Mucosa of stomach (tissue), 1 donor: Measurements from ENCODE around the gene DLL1.

Experiments used
- H3K27me3 ChIP-seq: one replicate; pipeline ENCODE4 v1.7.0; 2013; ENCODE audit warnings: mild to moderate bottlenecking, low read length; ENCODE audit not compliant: control insufficient read depth, insufficient read depth
- H3K36me3 ChIP-seq: one replicate; pipeline ENCODE4 v1.7.0; 2013; ENCODE audit warnings: low read length; ENCODE audit not compliant: control insufficient read depth, insufficient read depth
- H3K4me1 ChIP-seq: one replicate; pipeline ENCODE4 v1.7.0; 2013; ENCODE audit warnings: mild to moderate bottlenecking, low read length; ENCODE audit not compliant: control insufficient read depth, insufficient read depth
- H3K4me3 ChIP-seq: one replicate; pipeline ENCODE4 v1.7.0; 2013; ENCODE audit warnings: low read length
- H3K9ac ChIP-seq: one replicate; pipeline ENCODE4 v1.7.0; 2013; ENCODE audit warnings: mild to moderate bottlenecking, low read length, moderate library complexity
- H3K9me3 ChIP-seq: one replicate; pipeline ENCODE4 v1.7.0; 2013; ENCODE audit warnings: mild to moderate bottlenecking, low read length, moderate library complexity; ENCODE audit not compliant: control insufficient read depth
- donor health status: Pancreatic carcinoma.

Gene DLL1

GRCh38 chr6:170259278-170259677 is 31.6 kb downstream of the DLL1 start:
- peaks cover 8% of the 10 kb centered on the region for H3K27me3 ChIP-seq
- H3K36me3 ChIP-seq: no peaks in the 10 kb centered on the region
- H3K4me3 ChIP-seq: no peak overlapping the region
- H3K9me3 ChIP-seq: no peaks in the 10 kb centered on the region
- H3K9ac ChIP-seq: no peak overlapping the region
- H3K4me1 ChIP-seq: no peaks in the 10 kb centered on the region

DNA sequence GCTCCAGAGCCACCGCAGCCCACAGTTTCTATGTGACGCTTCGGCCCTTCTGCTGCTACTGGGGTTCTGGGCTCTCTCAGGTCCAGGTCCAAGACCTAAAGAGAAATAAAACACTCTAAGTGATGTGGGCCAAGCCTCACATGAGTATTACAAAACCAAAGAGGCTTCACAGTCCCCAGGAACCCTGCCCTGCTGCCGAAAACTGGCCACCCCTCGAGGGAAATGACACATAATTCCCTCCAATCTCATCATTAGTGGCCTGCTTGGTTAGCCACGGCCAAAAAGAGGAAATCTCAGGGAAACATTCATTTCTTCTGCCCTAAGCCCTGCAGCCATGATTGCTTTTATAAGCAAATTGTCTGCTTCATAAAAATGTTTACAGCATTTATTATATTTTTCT is 32.5 kb downstream of the DLL1 start:
- no peaks in the 10 kb centered on the region for H3K4me1 ChIP-seq
- H3K36me3 ChIP-seq: no peaks in the 10 kb centered on the region
- peaks cover 7% of the 10 kb centered on the region for H3K27me3 ChIP-seq
- H3K4me3 ChIP-seq: no peak overlapping the region
- no peaks in the 10 kb centered on the region for H3K9me3 ChIP-seq
- H3K9ac ChIP-seq: no peak overlapping the region

DNA sequence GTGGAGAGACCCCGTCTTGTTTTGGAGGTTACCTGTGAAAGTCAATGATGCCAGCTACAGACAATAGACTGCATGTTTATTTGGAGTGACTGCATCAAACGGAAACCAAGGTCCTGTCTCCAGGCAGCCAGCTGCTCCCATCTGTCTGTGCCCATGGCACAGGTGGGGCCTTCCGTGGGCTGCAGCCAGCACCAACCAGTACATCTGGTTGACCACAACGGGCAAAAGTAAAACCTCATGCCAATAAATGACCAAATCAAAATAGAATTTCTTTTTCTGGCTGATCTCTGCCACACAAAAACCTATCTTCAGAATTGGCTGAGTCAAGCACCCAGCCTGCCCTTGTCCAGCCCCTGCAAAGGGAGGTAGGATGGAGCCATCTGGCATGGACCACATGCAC is 33.5 kb downstream of the DLL1 start:
- no peak overlapping the region for H3K4me3 ChIP-seq
- no peaks in the 10 kb centered on the region for H3K27me3 ChIP-seq
- no peaks in the 10 kb centered on the region for H3K4me1 ChIP-seq
- H3K9me3 ChIP-seq: no peaks in the 10 kb centered on the region
- H3K9ac ChIP-seq: no peak overlapping the region
- H3K36me3 ChIP-seq: no peaks in the 10 kb centered on the region

- no peaks in the 10 kb centered on the region for H3K27me3 ChIP-seq
- H3K9ac ChIP-seq: no peak overlapping the region
- H3K36me3 ChIP-seq: no peaks in the 10 kb centered on the region
- H3K9me3 ChIP-seq: no peaks in the 10 kb centered on the region
- H3K4me3 ChIP-seq: no peak overlapping the region
- no peaks in the 10 kb centered on the region for H3K4me1 ChIP-seq
Measured at GRCh38 chr6:170256641-170257040, 34.2 kb downstream of the DLL1 start.

DNA sequence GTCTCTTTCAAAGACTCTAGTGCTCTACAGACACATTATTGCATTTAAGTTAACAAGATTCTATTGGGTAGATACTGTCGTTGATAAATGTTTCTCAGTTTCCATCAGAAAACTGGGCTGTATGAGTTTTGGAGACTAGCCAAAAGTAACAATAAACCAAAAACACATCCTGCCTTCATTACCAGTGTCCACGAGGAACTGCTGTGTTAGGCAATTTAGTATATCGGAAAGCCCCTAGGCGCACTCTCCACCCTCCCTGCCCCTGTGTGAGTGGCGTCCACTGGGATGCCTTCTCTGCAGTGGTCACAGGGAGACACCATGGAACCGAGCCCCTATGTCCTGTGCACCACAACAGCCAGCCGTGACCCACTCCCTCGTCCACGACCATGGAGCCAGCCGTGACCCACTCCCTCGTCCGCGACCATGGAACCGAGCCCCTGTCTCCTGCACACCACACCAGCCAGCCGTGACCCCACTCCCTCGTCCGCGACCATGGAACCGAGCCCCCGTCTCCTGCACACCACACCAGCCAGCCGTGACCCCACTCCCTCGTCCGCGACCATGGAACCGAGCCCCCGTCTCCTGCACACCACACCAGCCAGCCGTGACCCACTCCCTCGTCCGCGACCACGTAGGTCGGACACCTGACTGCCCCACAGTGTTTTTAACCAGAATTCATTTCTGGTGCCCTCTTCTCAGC is 35.3 kb downstream of the DLL1 start:
- Histone ChIP-seq H3K4me3 (no peak overlapping the region), H3K9me3 (no peaks in the 10 kb centered on the region), H3K9ac (no peak overlapping the region), H3K36me3 (no peaks in the 10 kb centered on the region), H3K27me3 (no peaks in the 10 kb centered on the region), H3K4me1 (no peaks in the 10 kb centered on the region)

DNA sequence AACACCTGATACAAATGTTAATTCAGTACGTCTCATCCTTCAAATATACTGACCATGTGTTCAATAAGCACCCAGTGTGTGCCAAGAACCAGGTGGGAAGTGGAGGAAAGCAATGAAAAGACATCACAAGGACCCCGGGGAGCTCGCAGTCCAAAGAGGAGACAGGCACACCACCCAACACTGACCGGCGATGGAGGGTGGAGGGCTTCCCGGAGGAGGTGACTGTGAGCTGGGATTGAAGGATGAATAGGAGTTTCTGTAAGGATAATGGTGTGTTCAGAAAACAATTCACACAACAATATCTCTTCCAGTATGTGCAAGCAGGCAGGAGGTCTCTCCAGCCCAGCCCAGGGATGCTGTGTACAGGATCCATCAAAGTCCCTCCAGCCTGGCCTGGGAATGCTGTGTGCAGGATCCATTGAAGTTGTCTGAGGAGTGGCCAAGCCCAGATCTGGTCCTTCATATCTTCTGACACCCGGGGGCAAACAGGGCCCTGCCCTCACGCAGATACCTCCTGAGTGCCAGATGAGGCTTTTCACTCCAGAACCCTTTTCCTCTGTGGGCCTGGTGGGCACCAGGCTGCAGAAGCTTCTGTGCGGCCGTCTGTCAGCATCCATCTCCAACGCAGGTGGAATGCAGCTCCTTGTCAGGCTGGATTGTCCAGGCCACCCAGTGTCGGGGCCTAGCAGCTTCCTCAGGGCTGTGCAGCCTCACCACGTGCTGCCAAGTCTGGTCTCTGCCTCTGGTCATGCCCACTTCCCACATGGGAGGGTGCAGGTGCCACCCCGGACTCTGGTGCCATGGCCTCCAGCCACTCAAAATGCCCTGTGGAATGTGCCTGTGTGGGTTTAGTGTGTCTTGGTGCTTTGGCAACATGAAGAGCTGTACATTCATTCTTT is 36.3 kb downstream of the DLL1 start:
- no peak overlapping the region for H3K4me3 ChIP-seq
- H3K9me3 ChIP-seq: no peaks in the 10 kb centered on the region
- H3K4me1 ChIP-seq: no peaks in the 10 kb centered on the region
- no peaks in the 10 kb centered on the region for H3K27me3 ChIP-seq
- H3K9ac ChIP-seq: no peak overlapping the region
- no peaks in the 10 kb centered on the region for H3K36me3 ChIP-seq

DNA sequence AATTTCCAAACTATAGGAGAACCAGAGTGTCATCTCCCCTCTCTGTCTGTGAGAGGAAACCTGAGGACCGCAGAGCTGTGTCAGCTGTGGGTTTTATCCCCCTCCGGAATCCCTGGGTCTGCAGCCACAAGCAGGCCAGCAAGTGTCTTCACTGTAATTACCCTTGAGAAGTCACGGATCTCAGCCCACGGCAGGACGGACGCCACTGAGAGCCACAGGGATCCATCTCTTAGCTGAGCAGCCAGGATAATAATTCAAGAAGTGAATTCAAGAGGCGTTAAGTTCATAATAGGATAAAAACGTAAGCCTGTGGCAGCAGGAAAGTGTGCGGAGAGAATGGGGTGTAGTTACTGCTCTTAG is 37.0 kb downstream of the DLL1 start:
- Histone ChIP-seq H3K9me3 (no peaks in the 10 kb centered on the region), H3K36me3 (no peaks in the 10 kb centered on the region), H3K4me3 (no peak overlapping the region), H3K27me3 (peaks cover 4% of the 10 kb centered on the region), H3K9ac (no peak overlapping the region), H3K4me1 (no peaks in the 10 kb centered on the region)

DNA sequence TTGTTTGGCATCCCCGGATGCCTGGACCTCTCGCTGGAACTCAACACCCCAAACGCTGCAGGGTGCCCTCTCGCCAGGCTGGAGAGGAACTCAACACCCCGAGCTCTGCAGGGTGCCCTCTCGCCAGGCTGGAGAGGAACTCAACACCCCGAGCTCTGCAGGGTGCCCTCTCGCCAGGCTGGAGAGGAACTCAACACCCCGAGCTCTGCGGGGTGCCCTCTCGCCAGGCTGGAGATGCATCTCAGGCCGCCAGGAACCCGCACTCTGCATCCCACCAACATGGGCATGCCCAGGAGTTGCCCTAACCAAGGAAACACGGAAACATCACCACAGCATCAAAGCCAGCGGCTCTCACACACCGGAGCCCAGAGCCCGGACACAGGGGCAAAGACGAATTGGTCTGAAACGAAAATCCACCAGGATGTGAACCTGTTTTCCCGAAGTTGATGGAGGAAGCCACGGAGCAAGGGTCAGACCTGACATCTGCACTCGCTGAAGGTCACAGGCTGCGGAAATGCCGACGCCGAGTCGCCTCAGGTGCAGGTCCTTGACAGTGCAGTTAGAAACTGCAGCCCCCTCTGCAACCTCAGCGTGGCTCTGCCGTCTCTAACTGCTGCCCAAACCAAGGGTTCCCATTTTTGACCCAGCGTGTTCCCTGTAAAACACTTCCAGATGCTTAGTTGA is 37.5 kb downstream of the DLL1 start:
- no peaks in the 10 kb centered on the region for H3K36me3 ChIP-seq
- H3K27me3 ChIP-seq: peaks cover 5% of the 10 kb centered on the region
- H3K9me3 ChIP-seq: no peaks in the 10 kb centered on the region
- no peak overlapping the region for H3K9ac ChIP-seq
- H3K4me1 ChIP-seq: no peaks in the 10 kb centered on the region
- no peak overlapping the region for H3K4me3 ChIP-seq

DNA sequence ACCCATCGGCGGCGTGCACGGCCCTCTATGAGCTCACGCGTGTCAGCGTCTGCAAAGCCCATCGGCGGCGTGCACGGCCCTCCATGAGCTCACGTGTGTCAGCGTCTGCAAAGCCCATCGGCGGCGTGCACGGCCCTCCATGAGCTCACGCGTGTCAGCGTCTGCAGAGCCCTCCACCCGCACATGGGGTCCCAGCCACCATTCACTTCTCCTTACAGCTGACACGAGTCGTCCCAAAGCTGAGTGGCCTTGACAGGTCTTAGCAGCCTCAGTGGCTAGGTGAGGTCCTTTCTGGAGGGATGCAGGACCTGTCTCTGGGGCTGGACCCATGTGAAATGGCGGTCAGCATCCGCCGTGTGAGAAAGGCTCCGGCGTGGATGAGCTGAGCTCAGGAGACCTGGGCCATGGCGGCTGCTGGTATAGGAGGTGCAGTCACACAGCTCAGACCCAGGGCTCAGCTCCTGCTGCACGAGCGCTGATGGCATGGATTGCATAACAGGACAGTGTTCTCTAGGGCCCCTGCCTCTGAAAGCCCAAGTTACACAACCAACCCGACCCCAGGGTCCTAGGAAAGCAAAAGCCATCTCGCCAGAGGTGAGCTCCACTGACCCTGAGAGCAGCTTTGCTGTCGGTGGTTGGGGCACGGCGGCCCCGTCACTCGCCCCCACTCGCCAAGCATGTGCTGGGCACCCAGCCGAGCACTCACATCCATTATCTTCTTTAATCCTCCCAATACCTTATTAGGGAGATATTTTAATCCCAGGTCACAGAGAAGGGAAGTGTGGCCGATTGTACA is 38.9 kb downstream of the DLL1 start:
- Histone ChIP-seq H3K4me3 (no peak overlapping the region), H3K9ac (no peak overlapping the region), H3K9me3 (no peaks in the 10 kb centered on the region), H3K27me3 (peaks cover 15% of the 10 kb centered on the region), H3K4me1 (no peaks in the 10 kb centered on the region), H3K36me3 (no peaks in the 10 kb centered on the region)

GRCh38 chr6:170250981-170251775 is 39.7 kb downstream of the DLL1 start:
- Histone ChIP-seq H3K4me1 (no peaks in the 10 kb centered on the region), H3K27me3 (peaks cover 15% of the 10 kb centered on the region), H3K9me3 (no peaks in the 10 kb centered on the region), H3K4me3 (no peak overlapping the region), H3K36me3 (no peaks in the 10 kb centered on the region), H3K9ac (no peak overlapping the region)

DNA sequence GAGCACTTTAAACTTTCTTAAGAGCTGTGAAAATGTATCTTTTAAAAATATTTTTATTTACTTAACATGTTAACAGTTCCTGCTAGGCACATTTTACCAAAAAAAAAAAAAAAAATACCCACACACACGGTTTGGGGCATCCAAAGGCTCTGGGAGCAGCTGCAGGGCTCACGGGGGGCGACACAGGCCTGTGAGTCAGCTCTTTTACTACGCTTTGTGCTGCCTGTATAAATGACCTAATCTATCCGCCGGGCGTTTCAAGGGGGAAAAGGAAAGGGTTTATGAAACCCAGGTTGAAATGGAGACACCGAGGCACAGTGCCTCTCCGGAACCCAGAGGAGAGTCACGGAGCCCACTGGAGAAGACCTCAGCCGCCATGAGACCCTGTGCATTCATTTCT is 40.4 kb downstream of the DLL1 start:
- H3K4me3 ChIP-seq: no peak overlapping the region
- H3K4me1 ChIP-seq: no peaks in the 10 kb centered on the region
- H3K36me3 ChIP-seq: no peaks in the 10 kb centered on the region
- H3K9ac ChIP-seq: no peak overlapping the region
- peaks cover 15% of the 10 kb centered on the region for H3K27me3 ChIP-seq
- H3K9me3 ChIP-seq: no peaks in the 10 kb centered on the region
